Amniotic epithelial cell (primary cell): ENCODE measurements around the gene SLIT3.

ENCODE experiments used
- DNase-seq: peaks from one replicate; pipeline ENCODE4 v3.0.0-alpha.2; 2010; ENCODE audit warnings: low read depth

Gene SLIT3

DNA sequence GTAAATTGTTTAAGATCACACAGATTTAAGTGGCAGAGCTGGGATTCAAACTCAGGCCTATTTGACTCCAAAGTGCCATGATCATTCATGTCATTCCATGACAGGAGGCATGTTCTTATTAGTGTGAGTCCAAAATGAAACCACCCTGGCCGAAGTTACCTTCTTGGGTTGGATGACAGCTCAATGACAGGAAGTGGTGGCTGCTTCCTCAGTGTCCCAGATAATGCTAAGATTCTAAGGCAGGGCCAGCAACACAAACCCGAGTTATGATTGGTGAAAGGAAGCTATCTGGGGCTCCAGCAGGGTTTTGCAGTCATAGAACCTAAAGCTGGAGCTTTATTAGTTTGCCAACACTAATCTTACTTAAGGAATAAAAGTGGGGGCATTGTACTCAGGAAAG is 340.4 kb downstream of the SLIT3 start:
- DNase-seq, result no peak

DNA sequence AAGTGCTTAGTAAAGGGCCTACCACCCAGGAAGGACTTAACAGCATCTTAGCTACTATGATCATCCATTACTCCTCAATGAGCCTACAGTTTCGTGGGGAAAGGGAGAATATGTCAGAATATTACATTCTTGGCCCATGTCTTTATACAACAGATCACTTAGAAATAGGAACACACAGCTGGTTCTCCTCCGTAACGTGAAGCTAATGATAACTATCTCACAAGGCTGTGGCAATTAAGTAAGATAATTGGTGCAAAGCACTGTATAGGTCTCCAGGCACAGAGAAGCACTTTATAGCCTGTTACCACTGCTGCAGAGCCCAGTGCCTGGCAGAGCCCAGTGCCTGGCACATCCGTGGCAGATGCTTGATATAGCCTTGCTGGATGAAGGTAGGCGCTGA is 347.6 kb downstream of the SLIT3 start:
- DNase-seq, result no peak

DNA sequence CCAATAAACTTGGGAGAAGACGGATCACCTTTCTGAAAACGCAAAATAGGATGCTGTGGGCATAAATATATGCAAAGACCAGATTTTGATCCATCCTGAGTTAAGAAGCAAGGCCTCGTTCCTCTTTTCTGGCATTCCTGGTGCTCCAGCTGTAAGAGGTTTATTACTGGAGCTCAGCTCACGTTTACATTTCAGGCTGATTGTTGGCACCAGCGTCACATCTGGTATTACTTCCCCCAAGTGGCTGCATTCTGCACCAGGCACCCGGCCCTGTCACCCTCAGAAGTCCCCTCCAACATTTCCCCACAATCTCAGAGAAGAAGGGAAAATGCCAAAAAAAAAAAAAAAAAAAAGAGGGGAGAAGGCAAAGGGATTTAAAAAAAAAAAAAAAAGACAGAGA is 348.7 kb downstream of the SLIT3 start:
- DNase-seq, result no peak

DNA sequence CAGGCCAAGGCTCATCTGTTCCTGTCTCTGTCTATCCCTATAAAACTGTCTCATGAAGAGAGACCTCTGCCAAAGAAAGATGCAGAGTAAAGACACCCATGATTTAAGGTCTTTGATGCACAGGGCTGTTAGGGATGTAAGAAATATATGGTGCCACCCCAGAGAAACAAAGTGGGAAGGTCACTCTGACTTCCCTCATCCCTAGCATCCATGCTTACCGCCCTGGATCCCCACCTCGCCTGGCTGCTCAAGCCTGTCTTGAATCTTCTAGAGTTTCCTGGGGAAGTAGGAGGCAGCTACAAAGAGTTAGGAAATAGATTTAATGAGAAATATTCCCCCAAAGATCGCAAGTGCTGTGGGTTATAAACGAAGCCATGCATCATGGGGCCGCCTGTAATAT is 349.2 kb downstream of the SLIT3 start:
- DNase-seq, result no peak

DNA sequence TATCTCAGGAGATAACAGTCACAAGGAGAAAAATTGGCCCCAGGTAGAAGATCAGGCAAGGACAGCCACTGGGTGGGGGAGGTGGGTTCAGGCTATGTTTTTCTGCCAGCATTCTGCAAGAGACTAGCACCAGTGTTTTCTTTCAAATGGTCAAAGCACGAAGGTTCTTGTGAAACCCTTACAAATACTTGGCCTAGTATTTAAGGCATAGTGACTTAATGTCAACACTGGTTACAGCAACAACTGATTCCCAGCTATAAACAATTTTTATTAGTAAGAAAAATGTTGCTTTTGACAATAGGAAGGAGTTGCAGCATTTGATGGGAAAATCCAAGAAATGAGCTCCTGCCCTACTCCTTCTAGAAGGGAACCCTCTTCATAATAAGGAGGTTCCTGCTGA is 349.6 kb downstream of the SLIT3 start:
- DNase-seq, result peak; percentile 80

DNA sequence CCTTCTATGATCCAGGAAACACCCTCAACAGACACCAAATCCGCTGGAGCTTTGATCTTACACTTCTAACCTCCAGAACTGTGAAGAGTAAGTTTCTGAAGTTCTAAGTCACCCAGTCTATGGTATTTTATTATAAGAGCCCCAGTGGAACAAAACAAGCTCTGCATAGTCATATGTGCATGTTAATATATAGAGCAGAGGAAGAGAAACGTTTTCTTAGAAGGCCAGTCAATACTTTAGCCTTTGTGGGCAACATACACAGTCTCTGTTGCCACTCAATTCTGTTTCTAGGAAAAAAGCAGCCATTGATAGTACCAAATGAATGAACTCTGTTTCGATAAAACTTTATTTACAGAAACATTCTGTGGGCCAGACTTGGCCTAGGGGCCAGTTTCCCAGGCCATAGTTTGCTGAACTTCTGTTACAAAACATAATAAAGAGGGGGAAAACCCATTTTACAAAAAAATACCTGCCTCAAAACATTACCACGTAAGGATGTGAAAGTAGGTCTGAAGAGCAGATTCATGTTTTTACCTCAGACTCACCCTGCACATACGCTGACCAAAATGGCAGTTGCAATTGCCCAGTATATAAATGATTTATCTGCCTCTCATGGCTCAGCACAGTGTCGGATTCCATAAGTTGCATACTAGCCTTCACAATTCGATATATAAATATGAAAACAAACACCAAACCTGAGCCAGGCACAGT is 350.5 kb downstream of the SLIT3 start:
- DNase-seq, result no peak

DNA sequence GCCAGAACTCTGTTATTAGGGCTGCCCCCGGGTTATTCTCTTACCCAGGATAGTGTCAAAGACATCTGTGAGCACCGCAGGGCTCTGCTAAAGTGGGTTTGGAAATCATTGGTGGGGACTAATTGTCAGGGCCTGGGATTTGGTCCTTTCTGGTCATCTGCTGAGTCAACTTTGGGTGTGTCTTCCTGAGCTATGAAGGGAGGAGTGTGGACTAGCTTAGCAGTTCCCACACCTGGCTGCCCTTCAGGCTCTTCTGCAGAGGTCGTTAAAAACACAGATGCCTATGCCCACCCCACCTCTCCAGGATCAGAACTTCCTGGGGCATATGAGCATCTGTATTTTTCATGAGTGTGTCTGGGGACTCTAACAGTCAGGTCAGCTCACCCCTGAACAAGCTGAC is 352.2 kb downstream of the SLIT3 start:
- no peak for DNase-seq

DNA sequence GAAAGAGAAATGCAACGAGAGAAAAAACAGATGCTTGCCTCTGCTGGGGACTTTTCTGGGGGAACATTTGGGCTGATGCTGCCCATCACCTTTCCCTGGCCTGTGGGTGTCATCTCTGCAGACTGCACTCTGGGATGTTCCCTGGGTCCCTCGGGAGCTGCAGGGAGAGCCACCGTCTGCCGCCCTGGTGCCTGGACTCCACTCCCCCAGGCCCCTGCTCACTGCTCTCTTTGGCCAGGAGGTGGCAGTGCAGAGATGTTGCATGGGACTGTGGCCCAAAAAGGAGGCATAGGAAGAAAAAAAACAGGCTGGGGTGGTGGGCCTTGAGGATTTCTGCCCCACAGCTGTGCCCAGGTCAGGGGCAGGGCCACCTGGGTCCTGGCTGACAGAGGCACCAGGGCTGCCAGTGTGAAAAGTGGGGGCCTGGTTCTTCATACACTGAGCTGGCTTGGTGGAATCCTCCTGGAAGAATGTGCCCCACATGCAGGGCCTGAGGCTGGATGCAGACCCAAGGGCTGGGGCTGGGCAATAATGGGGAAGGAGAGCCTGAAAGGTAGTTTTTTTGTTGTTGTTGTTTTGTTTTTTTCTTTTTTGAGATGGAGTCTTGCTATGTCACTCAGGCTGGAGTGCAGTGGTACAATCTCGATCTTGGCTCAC is 353.6 kb downstream of the SLIT3 start:
- DNase-seq, result peak; percentile 29

DNA sequence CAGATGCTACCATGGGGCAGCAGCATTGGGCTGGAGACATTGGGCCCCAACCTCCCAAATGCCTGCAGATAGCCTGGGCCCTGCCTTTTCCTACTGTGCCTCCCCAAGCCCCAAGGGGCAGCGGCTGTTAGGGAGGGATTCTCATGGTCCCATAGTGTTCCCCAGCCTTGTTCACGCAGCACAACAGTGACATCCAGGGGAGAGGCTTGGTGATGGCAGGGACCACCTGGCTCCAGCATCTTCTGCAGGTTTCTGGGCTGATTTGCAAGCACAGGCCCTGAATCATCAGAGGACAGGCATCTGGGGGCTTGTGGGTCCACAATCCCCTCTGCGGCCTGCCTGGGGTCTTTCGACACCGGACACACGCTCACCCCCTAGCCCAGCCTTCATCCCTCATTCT is 354.6 kb downstream of the SLIT3 start:
- DNase-seq, result no peak

DNA sequence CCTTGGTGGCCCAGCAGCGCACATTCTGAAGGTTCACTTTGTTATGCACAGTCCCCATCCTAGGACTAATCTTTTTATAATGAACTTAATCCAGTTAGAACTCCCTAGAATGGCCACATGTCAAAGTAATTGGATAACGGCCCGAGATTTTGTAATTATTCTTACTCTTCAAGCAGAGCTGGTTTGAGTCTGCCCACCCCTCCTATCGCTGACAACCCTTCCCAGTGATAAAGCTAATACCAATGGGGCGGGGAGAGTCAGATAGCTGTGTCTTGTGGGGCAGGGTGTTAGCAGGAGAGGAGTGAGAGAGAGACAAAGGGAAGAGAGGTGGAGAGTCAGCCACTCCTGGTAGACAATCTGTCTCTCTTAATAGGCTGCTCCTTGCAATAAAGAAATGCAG is 356.9 kb downstream of the SLIT3 start:
- DNase-seq, result no peak

DNA sequence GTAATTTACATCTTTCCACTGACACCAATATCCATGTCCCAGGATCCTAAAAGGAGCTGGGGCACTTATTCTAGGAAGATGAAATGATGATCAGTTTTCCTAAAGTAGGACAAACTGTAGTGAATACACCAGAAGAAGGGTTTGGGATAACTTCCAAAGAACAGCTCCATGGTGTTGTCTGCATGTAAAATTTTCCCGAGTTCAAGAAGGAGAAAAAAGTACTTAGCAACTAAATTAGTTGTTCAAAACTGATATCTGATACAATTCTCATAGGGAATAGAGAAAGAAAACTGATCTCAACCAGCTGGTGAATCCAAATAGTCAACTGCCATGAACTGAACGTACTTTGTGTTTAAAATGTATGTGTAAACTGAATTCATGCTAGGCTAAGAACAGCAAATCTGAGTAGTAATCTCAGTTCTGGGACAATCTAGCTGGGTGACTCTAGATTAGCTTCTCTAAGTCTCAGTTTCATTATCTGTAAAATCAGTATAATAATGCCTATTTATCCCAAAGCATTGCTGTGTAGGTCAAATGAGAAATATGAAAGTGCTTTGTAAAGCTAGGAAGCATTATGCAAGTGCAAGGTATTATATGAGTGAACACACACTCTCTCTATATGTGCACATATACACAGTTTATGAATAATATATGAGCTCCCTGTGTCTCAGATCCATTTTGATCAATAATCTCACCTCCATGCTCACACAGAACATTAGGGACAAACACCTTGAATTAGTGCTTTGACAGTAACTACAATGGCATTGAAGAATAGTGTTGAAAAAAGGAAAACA is 357.7 kb downstream of the SLIT3 start:
- no peak for DNase-seq

DNA sequence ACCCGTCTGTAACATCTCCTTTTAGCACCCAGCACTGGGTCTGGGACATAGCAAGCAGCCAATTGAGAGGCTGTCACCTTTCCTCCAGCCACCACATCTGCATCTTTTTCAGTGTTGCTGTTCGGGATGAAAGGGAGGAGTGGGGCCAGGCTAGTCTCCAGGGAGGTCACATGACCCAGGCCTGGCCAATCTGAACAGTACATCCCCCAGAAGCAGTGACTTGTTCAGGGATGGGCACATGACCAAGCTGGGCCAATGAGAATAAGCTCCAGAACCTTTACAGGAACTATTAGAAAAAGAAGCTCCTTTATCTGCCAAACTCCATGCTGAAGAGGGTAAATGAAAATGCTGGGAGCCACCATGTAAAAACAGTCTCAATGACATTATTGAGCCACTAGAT is 359.0 kb downstream of the SLIT3 start:
- no peak for DNase-seq

DNA sequence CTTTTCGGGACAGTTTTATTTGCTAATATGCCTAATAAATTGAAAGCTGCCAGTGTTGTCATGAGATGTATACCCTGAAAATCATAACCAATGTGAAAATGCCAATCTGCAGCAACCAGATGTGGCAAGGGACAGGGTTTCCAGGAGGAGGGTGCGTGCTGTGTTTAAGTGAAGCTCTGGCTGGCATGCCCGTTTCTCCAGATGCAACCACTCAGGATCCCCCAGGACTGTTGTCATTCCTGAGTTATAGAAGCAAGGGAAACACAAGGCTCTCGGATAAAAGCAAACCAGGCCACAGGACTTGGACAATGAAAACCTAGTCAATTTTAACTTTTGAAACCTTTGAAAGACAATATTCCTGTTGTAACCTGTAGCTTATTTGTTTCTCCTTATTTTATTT is 360.2 kb downstream of the SLIT3 start:
- no peak for DNase-seq

DNA sequence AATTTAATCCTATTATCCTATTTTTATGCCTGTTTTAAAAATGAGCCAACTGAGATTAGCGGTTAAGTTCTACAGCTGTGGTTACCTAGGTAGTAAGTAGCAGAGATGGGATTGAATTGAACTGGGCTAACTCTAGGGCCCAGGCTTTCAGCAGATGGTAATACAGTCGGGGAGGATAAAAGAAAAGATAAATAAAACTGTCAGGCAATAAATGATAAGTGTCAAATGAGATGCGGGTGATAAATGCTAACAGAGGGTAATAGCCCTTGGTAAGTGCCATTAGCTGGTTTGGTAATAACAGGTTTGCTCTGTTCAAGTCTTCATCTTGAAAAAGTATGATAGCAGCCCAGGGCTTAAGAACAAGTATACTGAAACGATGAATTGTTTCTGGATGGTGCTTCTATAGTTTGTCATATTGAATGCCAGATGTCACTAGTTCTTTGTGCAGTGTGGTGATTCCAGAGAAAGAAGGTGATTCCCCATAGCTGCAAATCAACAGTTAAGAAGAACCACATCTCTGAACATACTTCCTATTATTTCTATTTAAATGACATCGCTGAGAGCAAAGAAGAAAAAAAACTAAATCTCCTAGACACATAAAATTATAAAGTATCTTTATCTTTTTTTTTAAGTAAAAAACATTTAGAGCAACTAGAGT is 360.9 kb downstream of the SLIT3 start:
- DNase-seq, result no peak

DNA sequence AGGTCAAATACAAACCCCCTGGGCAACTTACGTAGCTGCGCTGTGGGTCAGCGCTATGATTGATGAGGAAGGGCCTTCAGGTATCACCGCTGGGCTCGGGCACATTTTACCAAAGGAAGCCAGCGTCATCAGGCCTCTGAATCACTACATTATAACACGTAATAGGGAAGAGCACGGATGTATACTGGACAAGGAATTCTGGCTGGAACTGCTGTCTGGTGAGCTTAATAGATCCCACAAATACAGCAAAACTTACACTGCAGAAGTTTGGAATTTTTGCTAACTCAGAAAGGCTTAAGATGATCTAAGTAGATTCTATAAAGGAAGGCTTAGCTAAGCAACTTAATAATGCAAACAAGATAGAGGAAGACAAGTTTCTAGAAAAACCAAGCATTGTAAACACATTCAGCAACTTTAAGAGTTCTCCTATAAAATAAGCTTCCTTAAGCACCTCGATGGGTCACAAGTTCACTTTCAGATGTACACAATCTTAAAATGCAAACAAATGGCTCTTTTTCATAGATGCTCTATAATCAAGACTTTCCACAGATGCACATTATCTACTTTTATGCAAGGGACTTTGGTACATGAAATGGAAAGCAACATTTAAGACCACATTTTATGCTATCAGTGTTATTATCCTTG is 361.7 kb downstream of the SLIT3 start:
- peak; percentile 89 for DNase-seq

DNA sequence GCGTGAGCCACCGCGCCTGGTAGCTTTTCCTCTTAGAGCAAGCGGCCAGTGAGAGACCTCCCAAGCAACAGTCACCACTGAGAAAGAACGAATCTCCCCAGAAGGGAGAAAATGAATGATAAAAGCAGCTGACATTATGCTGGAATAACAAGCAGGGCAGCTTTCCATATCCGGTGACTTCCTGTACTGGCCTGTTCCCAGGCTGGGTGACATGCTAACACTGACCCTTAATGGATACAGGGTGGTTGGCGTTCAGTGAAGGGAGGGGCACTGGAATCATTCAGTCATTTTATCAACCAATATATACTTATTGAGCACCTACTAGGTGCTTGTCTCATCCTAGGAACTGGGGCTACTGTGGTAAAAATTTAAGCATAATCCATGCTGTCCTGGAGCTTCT is 364.4 kb downstream of the SLIT3 start:
- no peak for DNase-seq

DNA sequence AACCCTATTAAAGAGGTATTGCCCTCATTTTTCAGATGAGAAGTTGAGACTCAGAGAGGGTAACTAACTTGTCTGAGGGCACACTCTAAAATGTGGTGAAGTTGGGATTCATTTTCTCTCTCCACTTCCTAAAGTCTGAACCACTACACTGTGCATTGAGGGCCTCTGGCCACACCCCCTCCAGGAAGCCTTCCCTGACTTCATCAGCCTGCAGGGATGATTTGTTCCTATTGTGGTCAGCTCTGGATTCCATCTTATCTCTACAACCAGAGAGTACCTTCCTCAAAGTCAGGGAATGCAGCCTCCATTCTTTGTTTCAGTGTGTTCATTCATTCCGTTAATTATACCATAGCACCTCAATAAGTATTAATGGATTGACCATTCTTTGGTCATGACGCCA is 365.8 kb downstream of the SLIT3 start:
- peak; percentile 76 for DNase-seq

DNA sequence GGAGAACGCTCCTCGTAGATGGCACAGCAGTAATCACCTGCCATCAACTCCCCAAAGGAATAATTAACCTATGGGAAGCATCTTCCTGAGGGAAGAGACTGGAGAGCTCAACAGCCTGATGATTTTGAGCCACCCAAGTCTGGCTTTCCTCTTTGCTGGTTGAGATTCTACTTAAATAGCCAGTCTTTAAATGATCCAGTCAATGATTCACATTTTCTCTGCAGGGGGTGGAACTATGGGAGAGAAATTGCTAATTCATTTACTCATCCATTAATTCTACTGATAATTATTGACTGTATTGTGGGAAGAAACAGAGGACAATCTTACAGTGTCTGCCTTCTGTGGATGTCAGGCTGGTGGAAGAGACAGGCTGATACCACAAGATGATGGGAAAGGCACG is 366.8 kb downstream of the SLIT3 start:
- DNase-seq, result no peak

DNA sequence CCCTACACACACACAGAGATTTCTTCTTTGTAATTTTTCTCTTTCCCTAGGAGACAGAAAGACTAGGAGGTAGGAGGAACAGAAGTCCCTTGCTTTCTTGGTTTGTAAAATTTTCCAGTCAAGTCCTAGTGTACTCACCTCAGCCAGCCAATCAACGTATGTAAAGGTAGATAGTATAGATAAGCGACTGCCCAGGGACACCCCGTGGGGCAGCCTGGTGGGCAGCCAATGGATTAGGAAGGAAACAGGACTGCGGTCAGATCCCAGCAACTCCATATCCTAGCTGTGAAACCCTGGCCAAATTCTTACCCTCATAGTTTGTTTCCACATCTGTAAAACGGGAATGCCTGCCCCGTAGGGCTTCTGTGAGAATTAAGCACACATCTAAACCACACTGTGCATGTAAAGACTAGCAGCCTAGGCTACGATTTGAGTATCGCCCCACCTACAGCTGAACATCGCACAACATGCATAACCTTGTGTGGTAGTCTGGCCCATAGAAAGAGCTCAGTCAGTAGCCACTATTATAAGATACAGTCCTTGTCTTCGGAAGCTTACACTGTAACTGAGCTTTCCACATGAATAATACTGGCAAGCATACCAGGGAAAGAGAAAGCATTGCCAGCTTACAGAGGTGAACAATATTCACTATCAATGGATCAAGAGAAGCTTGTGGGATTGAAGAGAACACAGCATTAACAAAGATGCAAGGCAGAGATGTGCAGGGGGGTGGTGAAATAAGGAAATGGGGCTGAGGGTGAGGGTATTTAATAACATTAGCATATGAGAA is 368.3 kb downstream of the SLIT3 start:
- DNase-seq, result no peak

DNA sequence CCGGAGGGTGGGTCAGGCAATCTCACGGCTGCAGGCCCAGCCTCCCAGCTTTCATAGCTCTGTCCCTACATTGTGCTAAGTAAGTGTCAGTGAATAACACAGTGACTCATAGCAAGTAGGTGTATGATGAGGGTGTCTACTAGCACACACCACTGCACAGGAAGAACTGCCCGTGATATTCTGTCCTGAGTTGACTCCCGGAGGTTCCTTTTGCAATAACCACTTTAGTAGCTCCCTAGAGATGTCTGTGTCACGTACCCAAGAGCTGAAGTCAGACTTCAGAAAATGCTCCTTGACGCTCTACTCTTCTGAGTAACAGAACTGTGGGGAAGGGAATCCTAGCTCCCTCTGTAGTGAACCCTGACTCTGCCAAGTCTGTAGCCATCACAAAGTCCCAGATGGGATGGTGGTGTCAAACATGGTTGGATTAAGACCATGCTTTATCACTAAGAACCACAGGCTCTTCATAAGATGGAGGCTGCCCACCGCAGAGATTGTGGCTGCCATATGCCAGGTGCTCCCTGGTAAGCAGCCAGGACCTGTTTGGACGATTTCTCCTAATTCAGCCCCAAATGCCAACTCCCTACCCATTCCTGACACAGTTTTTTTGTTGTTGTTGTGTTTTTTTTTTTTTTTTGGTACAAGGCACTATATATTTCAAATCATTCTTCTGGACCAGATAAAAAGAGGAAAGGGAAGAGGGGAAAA is 369.1 kb downstream of the SLIT3 start:
- peak; percentile 84 for DNase-seq

DNA sequence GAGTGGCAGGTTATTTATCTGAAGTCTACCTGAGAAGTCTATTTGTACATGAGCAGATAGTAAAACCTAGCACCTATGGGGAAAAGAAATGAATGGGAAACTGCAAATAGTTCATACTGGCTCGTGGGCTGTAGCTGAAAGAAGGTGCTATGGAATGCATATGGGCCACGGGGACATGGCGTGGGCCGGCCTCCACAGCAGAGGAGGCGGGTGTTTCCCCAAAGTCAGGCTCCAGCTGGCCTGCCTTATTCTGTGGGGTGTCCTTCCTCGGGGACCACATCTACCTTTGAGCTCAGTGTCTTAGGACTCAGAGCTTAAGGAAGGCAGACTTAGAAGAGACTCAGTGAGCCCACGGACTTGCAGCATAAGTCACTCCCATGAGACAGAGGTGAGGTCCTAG is 371.3 kb downstream of the SLIT3 start:
- no peak for DNase-seq
